ENCODE results near the gene MTMR3.

DNA sequence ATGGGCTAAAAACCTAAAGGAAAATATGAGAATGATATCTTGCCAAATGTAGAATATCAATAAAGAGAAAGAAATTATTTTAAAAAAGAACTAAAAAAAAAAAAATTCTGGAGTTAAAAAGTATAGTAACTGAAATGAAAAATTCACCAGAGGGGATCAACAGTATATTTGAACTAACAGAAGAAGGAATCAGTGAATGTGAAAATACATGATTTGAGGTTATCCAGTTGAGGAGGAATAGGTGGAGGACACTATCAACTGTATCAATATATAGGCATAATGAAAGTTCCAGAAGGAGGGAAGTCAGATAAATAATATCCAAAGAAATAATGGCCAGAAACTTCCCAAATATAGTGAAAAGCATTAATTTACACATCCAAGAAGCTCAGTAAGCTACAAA, 181.2 kb downstream of the MTMR3 start:
- TF ChIP-seq, protein P1, sequence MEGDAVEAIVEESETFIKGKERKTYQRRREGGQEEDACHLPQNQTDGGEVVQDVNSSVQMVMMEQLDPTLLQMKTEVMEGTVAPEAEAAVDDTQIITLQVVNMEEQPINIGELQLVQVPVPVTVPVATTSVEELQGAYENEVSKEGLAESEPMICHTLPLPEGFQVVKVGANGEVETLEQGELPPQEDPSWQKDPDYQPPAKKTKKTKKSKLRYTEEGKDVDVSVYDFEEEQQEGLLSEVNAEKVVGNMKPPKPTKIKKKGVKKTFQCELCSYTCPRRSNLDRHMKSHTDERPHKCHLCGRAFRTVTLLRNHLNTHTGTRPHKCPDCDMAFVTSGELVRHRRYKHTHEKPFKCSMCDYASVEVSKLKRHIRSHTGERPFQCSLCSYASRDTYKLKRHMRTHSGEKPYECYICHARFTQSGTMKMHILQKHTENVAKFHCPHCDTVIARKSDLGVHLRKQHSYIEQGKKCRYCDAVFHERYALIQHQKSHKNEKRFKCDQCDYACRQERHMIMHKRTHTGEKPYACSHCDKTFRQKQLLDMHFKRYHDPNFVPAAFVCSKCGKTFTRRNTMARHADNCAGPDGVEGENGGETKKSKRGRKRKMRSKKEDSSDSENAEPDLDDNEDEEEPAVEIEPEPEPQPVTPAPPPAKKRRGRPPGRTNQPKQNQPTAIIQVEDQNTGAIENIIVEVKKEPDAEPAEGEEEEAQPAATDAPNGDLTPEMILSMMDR (IDR thresholded peaks at IDR 0.05), result no peak
- no peak for TF ChIP-seq POLR2A (IDR thresholded peaks at IDR 0.05)
